HepG2 (cell line): Measurements from ENCODE around the gene GLRX5. TPM values are rescaled to one million over a fixed set of nuclear protein-coding genes. Genes with fewer than 3 reads are reported as not detected.

Experiments
- polyA plus RNA-seq, 8 experiments: library from polyadenylated mRNA; depleted of rRNA in 3 of 8; stranded (reverse) in 7 of 8; unstranded in 1 of 8; fragments of >200 nt; fragmentation: Illumina TruSeq in 4 of 8; extraction: Trizol in 4 of 8; gene quantifications; 2 replicates each; pipeline versions ENCODE4 v1.2.1 to v1.2.3, GENCODE V29; 2011 to 2016; ENCODE audit warnings: low read depth in 4 of 8, missing spikeins in 1 of 8, mixed read lengths in 1 of 8; ENCODE audit not compliant: insufficient read depth in 1 of 8
- total RNA-seq, 5 experiments: library from RNA; depleted of rRNA; stranded (reverse); fragments of >200 nt; fragmentation: Illumina TruSeq; extraction: Trizol; gene quantifications; 2 replicates each; pipeline ENCODE4 v1.2.3, GENCODE V29; 2016; ENCODE audit warnings: low read depth in 1 of 5
- TF ChIP-seq, protein P1 (sequence below), 2 experiments: fragments of 450-650 bp in 1 of 2; sonication (generic) in 1 of 2; formaldehyde crosslinking in 1 of 2; IDR thresholded peaks; 2 replicates each; pipeline versions ENCODE4 v1.6.1 to v1.8.0; 2016 to 2022; ENCODE audit warnings: antibody characterized with exemption in 1 of 2, mild to moderate bottlenecking in 1 of 2, missing genetic modification reagents in 1 of 2

The GLRX5 gene
- total and polyA plus RNA-seq, 2 of the 13 experiments (the other 11 are each of a cell fraction or from before 2014, with no cell fraction given) = 122 to 146 TPM

DNA sequence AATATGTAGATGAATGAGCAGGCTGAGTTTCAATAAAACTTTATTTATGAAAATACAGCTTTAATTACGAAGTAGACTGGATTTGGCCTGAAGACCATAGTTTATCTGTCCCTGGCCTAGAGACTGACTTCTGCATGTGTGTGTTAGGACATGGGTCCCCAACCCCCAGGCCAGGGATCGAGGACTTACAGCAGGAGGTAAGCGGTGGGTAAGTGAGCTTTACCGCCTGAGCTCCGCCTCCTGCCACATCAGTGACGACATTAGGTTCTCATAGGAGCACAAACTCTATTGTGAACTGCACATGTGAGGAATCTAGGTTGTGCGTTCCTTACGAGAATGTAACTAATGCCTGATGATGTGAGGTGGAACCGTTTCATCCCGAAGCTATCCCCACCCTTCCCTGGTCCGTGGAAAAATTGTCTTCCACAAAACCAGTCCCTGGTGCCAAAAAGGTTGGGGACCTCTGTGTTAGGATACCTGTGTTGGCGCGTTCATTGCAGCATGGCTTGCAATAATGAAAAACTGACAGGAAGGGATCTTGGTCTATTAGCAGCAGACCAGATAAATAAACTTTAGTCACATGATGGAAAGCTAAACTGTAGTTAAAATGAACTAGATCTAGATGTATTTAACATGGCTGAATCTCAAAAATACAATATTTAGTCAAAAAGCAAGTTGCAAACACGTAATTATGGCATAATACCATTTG lies 4.1 kb downstream of the GLRX5 start (continued):
- TF ChIP-seq, protein P1, sequence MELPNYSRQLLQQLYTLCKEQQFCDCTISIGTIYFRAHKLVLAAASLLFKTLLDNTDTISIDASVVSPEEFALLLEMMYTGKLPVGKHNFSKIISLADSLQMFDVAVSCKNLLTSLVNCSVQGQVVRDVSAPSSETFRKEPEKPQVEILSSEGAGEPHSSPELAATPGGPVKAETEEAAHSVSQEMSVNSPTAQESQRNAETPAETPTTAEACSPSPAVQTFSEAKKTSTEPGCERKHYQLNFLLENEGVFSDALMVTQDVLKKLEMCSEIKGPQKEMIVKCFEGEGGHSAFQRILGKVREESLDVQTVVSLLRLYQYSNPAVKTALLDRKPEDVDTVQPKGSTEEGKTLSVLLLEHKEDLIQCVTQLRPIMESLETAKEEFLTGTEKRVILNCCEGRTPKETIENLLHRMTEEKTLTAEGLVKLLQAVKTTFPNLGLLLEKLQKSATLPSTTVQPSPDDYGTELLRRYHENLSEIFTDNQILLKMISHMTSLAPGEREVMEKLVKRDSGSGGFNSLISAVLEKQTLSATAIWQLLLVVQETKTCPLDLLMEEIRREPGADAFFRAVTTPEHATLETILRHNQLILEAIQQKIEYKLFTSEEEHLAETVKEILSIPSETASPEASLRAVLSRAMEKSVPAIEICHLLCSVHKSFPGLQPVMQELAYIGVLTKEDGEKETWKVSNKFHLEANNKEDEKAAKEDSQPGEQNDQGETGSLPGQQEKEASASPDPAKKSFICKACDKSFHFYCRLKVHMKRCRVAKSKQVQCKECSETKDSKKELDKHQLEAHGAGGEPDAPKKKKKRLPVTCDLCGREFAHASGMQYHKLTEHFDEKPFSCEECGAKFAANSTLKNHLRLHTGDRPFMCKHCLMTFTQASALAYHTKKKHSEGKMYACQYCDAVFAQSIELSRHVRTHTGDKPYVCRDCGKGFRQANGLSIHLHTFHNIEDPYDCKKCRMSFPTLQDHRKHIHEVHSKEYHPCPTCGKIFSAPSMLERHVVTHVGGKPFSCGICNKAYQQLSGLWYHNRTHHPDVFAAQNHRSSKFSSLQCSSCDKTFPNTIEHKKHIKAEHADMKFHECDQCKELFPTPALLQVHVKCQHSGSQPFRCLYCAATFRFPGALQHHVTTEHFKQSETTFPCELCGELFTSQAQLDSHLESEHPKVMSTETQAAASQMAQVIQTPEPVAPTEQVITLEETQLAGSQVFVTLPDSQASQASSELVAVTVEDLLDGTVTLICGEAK (IDR thresholded peaks at IDR 0.05) = peak; percentile 63
- TF ChIP-seq, protein P1 (CRISPR knock-in tag; IDR thresholded peaks at IDR 0.05) = peak; percentile 97
